ENCODE data around the gene ATP1A4.

- TF ChIP-seq CTCF (IDR thresholded peaks at IDR 0.05 in 4 of 5, conservative IDR thresholded peaks at IDR 0.05 in 1 of 5) (no peak), POLR2A (IDR thresholded peaks at IDR 0.05) (no peak)
Observed at GRCh38 chr1:160133990-160134770, 17.2 kb upstream of the ATP1A4 start.

All from gastrocnemius medialis (tissue), 4 donors.